ENCODE results near the gene BICD2.
A peak's percentile ranks its signal among the peaks of the same experiment; 100 is the strongest.

BICD2 gene

GRCh38 chr9:92736563-92737215 is 27.9 kb downstream of the BICD2 start:
- Histone ChIP-seq H3F3A (ENCODE audit: control insufficient read depth, insufficient read depth) (peaks cover 22% of the 10 kb centered on the region), H3K4me3 (ENCODE audit: low read length) (no peak overlapping the region), H3K36me3 (ENCODE audit: control insufficient read depth, low read length) (no peaks in the 10 kb centered on the region), H3K9me2 (replicated peaks; ENCODE audit: control insufficient read depth, low read length) (no peaks in the 10 kb centered on the region), H4K20me1 (ENCODE audit: control insufficient read depth, insufficient read depth, low read depth, low read length) (peaks cover 8% of the 10 kb centered on the region; the same call in 1 of the 2 replicates), H3K4me1 (ENCODE audit: control insufficient read depth, low read length) (peaks cover 97% of the 10 kb centered on the region), H3K4me2 (ENCODE audit: low read length) (no peak overlapping the region; the same call in 1 of the 2 replicates), H3K9me3 (ENCODE audit: control insufficient read depth, insufficient read depth, low read length) (no peaks in the 10 kb centered on the region), H3K27me3 (ENCODE audit: control insufficient read depth, low read length) (no peaks in the 10 kb centered on the region), H3K79me2 (ENCODE audit: control insufficient read depth, low read length) (peaks cover 98% of the 10 kb centered on the region), H3K27ac (ENCODE audit: low read depth, low read length) (no peak overlapping the region)
- no peak for TF ChIP-seq EZH2phosphoT487 (IDR thresholded peaks at IDR 0.05; ENCODE audit: borderline replicate concordance, low read length)
- TF ChIP-seq CTCF (IDR thresholded peaks at IDR 0.05; ENCODE audit: low read depth, low read length, poor library complexity, severe bottlenecking), result no peak

GRCh38 chr9:92735636-92736562 is 28.7 kb downstream of the BICD2 start:
- H3F3A ChIP-seq (ENCODE audit: control insufficient read depth, insufficient read depth), result peaks cover 15% of the 10 kb centered on the region
- H3K9me2 ChIP-seq (replicated peaks; ENCODE audit: control insufficient read depth, low read length), result no peaks in the 10 kb centered on the region
- H3K79me2 ChIP-seq (ENCODE audit: control insufficient read depth, low read length), result peaks cover 98% of the 10 kb centered on the region
- no peak overlapping the region for H3K4me3 ChIP-seq (ENCODE audit: low read length)
- 0 out of 2 replicates have a peak, but pooled peaks cover 2% of the 10 kb centered on the region for H3K36me3 ChIP-seq (ENCODE audit: control insufficient read depth, low read length)
- no peak for TF ChIP-seq CTCF (IDR thresholded peaks at IDR 0.05; ENCODE audit: low read depth, low read length, poor library complexity, severe bottlenecking)
- H4K20me1 ChIP-seq (ENCODE audit: control insufficient read depth, insufficient read depth, low read depth, low read length), result peaks cover 8% of the 10 kb centered on the region; the same call in 1 of the 2 replicates
- no peaks in the 10 kb centered on the region for H3K27me3 ChIP-seq (ENCODE audit: control insufficient read depth, low read length)
- H3K27ac ChIP-seq (ENCODE audit: low read depth, low read length), result no peak overlapping the region
- H3K9me3 ChIP-seq (ENCODE audit: control insufficient read depth, insufficient read depth, low read length), result no peaks in the 10 kb centered on the region
- peak overlapping the region; percentile 47 for H3K4me2 ChIP-seq (ENCODE audit: low read length)
- H3K4me1 ChIP-seq (ENCODE audit: control insufficient read depth, low read length), result peaks cover 97% of the 10 kb centered on the region

- Histone ChIP-seq H4K20me1 (ENCODE audit: control insufficient read depth, insufficient read depth, low read depth, low read length) (peaks cover 8% of the 10 kb centered on the region; the same call in 1 of the 2 replicates), H3K27me3 (ENCODE audit: control insufficient read depth, low read length) (no peaks in the 10 kb centered on the region), H3K4me3 (ENCODE audit: low read length) (0 out of 2 replicates have a peak overlapping the region, but pooled peaks have one; percentile 33), H3K4me1 (ENCODE audit: control insufficient read depth, low read length) (peaks cover 97% of the 10 kb centered on the region), H3K36me3 (ENCODE audit: control insufficient read depth, low read length) (0 out of 2 replicates have a peak, but pooled peaks cover 5% of the 10 kb centered on the region), H3K27ac (ENCODE audit: low read depth, low read length) (peak overlapping the region; percentile 30; the same call in 1 of the 2 replicates), H3K4me2 (ENCODE audit: low read length) (peak overlapping the region; percentile 47), H3K9me2 (replicated peaks; ENCODE audit: control insufficient read depth, low read length) (no peaks in the 10 kb centered on the region), H3K79me2 (ENCODE audit: control insufficient read depth, low read length) (peaks cover 98% of the 10 kb centered on the region), H3F3A (ENCODE audit: control insufficient read depth, insufficient read depth) (peaks cover 12% of the 10 kb centered on the region), H3K9me3 (ENCODE audit: control insufficient read depth, insufficient read depth, low read length) (no peaks in the 10 kb centered on the region)
- TF ChIP-seq EZH2phosphoT487 (IDR thresholded peaks at IDR 0.05; ENCODE audit: borderline replicate concordance, low read length) (no peak), CTCF (IDR thresholded peaks at IDR 0.05; ENCODE audit: low read depth, low read length, poor library complexity, severe bottlenecking) (no peak)
Measured at GRCh38 chr9:92734931-92735635, 29.6 kb downstream of the BICD2 start.
